Subcutaneous adipose tissue (tissue), 4 donors: Measurements from ENCODE around the gene RFESD. TPM values are rescaled to one million over a fixed set of nuclear protein-coding genes. Genes with fewer than 3 reads are reported as not detected.

Source experiments
- CTCF ChIP-seq: fragments of 450-650 bp; IDR thresholded peaks from one replicate; pipeline ENCODE4 v1.5.1; 2016; ENCODE audit warnings: low read depth, mild to moderate bottlenecking, control low read depth, antibody characterized with exemption, moderate library complexity
- total RNA-seq, 4 donors: library from RNA; depleted of rRNA; stranded (reverse); fragments of >200 nt; gene quantifications; one replicate each; pipeline ENCODE4 v1.1.0, GENCODE V29; 2016

RFESD gene
- total RNA-seq, 4 donors from 2014 or later = 1.7 to 5.5 (median 3.4) TPM

GRCh38 chr5:95668216-95668615 lies 21.6 kb downstream of the RFESD start:
- TF ChIP-seq CTCF = no peak

GRCh38 chr5:95668728-95669127 lies 22.2 kb downstream of the RFESD start:
- no peak for TF ChIP-seq CTCF

- no peak for TF ChIP-seq CTCF
These were observed 23.0 kb downstream of the RFESD start for GRCh38 chr5:95669540-95669939.

- no peak for TF ChIP-seq CTCF
These were observed 23.4 kb downstream of the RFESD start for GRCh38 chr5:95669985-95670384.

- TF ChIP-seq CTCF = no peak
These were observed 24.0 kb downstream of the RFESD start for GRCh38 chr5:95670568-95670967.

- TF ChIP-seq CTCF = no peak
These were observed 25.2 kb downstream of the RFESD start for GRCh38 chr5:95671826-95672225.

- TF ChIP-seq CTCF = no peak
These were observed 26.1 kb downstream of the RFESD start for GRCh38 chr5:95672641-95673040.
